WTC11 (cell line): ENCODE data around the gene NTSR1. TPM values are rescaled to one million over a fixed set of nuclear protein-coding genes. Genes with fewer than 3 reads are reported as not detected.

Source experiments
- ATAC-seq: fragments of 200-7000 bp; cut with Tn5 transposase; 2 replicates; pipeline ENCODE4 v1.10.0; 2021; ENCODE audit warnings: mild to moderate bottlenecking, moderate library complexity
- CTCF ChIA-PET: fragments of 300-600 bp; sonication (Branson Sonifier 250); formaldehyde crosslinking; loops from one replicate; lab custom pipeline; 2021; ENCODE audit warnings: antibody characterized with exemption; lab: Charles Lee
- POLR2A ChIA-PET: fragments of 350-600 bp; sonication (Branson Sonifier 250); formaldehyde crosslinking; loops from one replicate; lab custom pipeline; 2021; ENCODE audit warnings: antibody characterized with exemption; lab: Charles Lee
- DNase-seq: peaks from one replicate; pipeline ENCODE4 v3.0.0; 2021; ENCODE audit warnings: low spot score
- H3K27ac Mint-ChIP-seq: 2 replicates; pipeline ENCODE4 v1.8.0; 2021; ENCODE audit warnings: mixed read lengths
- H3K27me3 Mint-ChIP-seq: 2 replicates; pipeline ENCODE4 v1.8.0; 2021; ENCODE audit warnings: low read depth, mild to moderate bottlenecking, moderate library complexity, mixed read lengths
- H3K36me3 Mint-ChIP-seq: 2 replicates; pipeline ENCODE4 v1.8.0; 2021; ENCODE audit warnings: mixed read lengths
- H3K4me1 Mint-ChIP-seq: 2 replicates; pipeline ENCODE4 v1.8.0; 2022; ENCODE audit warnings: mixed read lengths
- H3K4me3 Mint-ChIP-seq: 2 replicates; pipeline ENCODE4 v1.8.0; 2021; ENCODE audit warnings: mild to moderate bottlenecking, moderate library complexity, mixed read lengths
- H3K9me3 Mint-ChIP-seq: 2 replicates; pipeline ENCODE4 v1.8.0; 2021; ENCODE audit warnings: mixed read lengths
- EMX1 ChIP-seq: fragments of 250-450 bp; sonication (Bioruptor Pico); IDR thresholded peaks from 2 replicates; pipeline ENCODE4 v1.8.0; 2021; ENCODE audit warnings: mild to moderate bottlenecking
- FOXP1 ChIP-seq: sonication (generic); formaldehyde crosslinking; IDR thresholded peaks from 2 replicates; pipeline ENCODE4 v1.8.0; 2022; ENCODE audit warnings: missing genetic modification reagents, mild to moderate bottlenecking, moderate library complexity, borderline replicate concordance
- GABPB1 ChIP-seq: sonication (generic); formaldehyde crosslinking; IDR thresholded peaks from 2 replicates; pipeline ENCODE4 v1.8.1; 2023; ENCODE audit warnings: mild to moderate bottlenecking, missing genetic modification reagents
- GTF2I ChIP-seq: fragments of 250-450 bp; sonication (Bioruptor Pico); conservative IDR thresholded peaks from 2 replicates; pipeline ENCODE4 v1.4.0; 2021; ENCODE audit warnings: mild to moderate bottlenecking
- IRF2 ChIP-seq: sonication (generic); formaldehyde crosslinking; IDR thresholded peaks from 2 replicates; pipeline ENCODE4 v1.8.0; 2022; ENCODE audit warnings: low read depth, missing genetic modification reagents, borderline replicate concordance
- JAZF1 ChIP-seq: fragments of 250-450 bp; sonication (Bioruptor Pico); IDR thresholded peaks from 2 replicates; pipeline ENCODE4 v1.9.0; 2021; ENCODE audit warnings: moderate library complexity, mild to moderate bottlenecking, inconsistent platforms
- NFYB ChIP-seq: sonication (generic); formaldehyde crosslinking; conservative IDR thresholded peaks from 2 replicates; pipeline ENCODE4 v1.8.0; 2022; ENCODE audit warnings: low read depth, missing genetic modification reagents
- NR2C2 ChIP-seq: sonication (generic); formaldehyde crosslinking; IDR thresholded peaks from 2 replicates; pipeline ENCODE4 v1.8.0; 2022; ENCODE audit warnings: mild to moderate bottlenecking, missing genetic modification reagents
- OVOL2 ChIP-seq: fragments of 250-450 bp; sonication (Bioruptor Pico); IDR thresholded peaks from 2 replicates; pipeline ENCODE4 v1.9.0; 2021; ENCODE audit warnings: mild to moderate bottlenecking, borderline replicate concordance
- PRRX2 ChIP-seq: fragments of 250-450 bp; sonication (Bioruptor Pico); IDR thresholded peaks from 2 replicates; pipeline ENCODE4 v1.8.0; 2021; ENCODE audit warnings: mild to moderate bottlenecking
- RELA ChIP-seq: sonication (generic); formaldehyde crosslinking; IDR thresholded peaks from 2 replicates; pipeline ENCODE4 v1.8.1; 2022; ENCODE audit warnings: missing genetic modification reagents, mild to moderate bottlenecking, borderline replicate concordance
- SP1 ChIP-seq: sonication (generic); formaldehyde crosslinking; conservative IDR thresholded peaks from 2 replicates; pipeline ENCODE4 v1.8.1; 2022; ENCODE audit warnings: missing genetic modification reagents
- TEAD1 ChIP-seq: sonication (generic); formaldehyde crosslinking; IDR thresholded peaks from 2 replicates; pipeline ENCODE4 v1.8.0; 2022; ENCODE audit warnings: mild to moderate bottlenecking, missing genetic modification reagents
- TEAD4 ChIP-seq: sonication (generic); formaldehyde crosslinking; IDR thresholded peaks from 2 replicates; pipeline ENCODE4 v1.8.0; 2022; ENCODE audit warnings: mild to moderate bottlenecking, missing genetic modification reagents
- ZNF138 ChIP-seq: sonication (generic); formaldehyde crosslinking; conservative IDR thresholded peaks from 2 replicates; pipeline ENCODE4 v1.8.1; 2022; ENCODE audit warnings: mild to moderate bottlenecking, moderate library complexity, missing genetic modification reagents
- ZNF219 ChIP-seq: sonication (generic); formaldehyde crosslinking; IDR thresholded peaks from 2 replicates; pipeline ENCODE4 v1.8.0; 2023; ENCODE audit warnings: missing genetic modification reagents, mild to moderate bottlenecking, borderline replicate concordance
- ZNF396 ChIP-seq: fragments of 250-450 bp; sonication (Bioruptor Pico); IDR thresholded peaks from 2 replicates; pipeline ENCODE4 v1.8.0; 2021; ENCODE audit warnings: mild to moderate bottlenecking, moderate library complexity, borderline replicate concordance
- ZNF671 ChIP-seq: fragments of 250-450 bp; sonication (Bioruptor Pico); IDR thresholded peaks from 2 replicates; pipeline ENCODE4 v1.8.0; 2021; ENCODE audit warnings: mild to moderate bottlenecking
- total RNA-seq: library from RNA; stranded (reverse); gene quantifications from 3 replicates; pipeline ENCODE4 v1.2.3, GENCODE V29; 2021
- TF ChIP-seq, protein P1 (sequence below): fragments of 250-450 bp; sonication (Bioruptor Pico); IDR thresholded peaks from 2 replicates; pipeline ENCODE4 v1.8.0; 2021; ENCODE audit warnings: mild to moderate bottlenecking
- TF ChIP-seq, protein P2 (sequence below): sonication (generic); formaldehyde crosslinking; IDR thresholded peaks from 2 replicates; pipeline ENCODE4 v1.8.0; 2022; ENCODE audit warnings: mild to moderate bottlenecking, missing genetic modification reagents
- TF ChIP-seq, protein P3 (sequence below): sonication (generic); formaldehyde crosslinking; IDR thresholded peaks from 2 replicates; pipeline ENCODE4 v1.8.0; 2022; ENCODE audit warnings: missing genetic modification reagents
- TF ChIP-seq, protein P4 (sequence below): sonication (generic); formaldehyde crosslinking; IDR thresholded peaks from 2 replicates; pipeline ENCODE4 v1.8.1; 2022; ENCODE audit warnings: missing genetic modification reagents, borderline replicate concordance
- TF ChIP-seq, protein P5 (sequence below): fragments of 200-600 bp; IDR thresholded peaks from 2 replicates; pipeline ENCODE4 v1.8.0; 2022; ENCODE audit warnings: antibody characterized with exemption
- TF ChIP-seq, protein P6 (sequence below): sonication (generic); formaldehyde crosslinking; IDR thresholded peaks from 2 replicates; pipeline ENCODE4 v1.8.0; 2022; ENCODE audit warnings: mild to moderate bottlenecking, missing genetic modification reagents

NTSR1 gene
- total RNA-seq, 1 experiment from 2014 or later, result 0.63 TPM

DNA sequence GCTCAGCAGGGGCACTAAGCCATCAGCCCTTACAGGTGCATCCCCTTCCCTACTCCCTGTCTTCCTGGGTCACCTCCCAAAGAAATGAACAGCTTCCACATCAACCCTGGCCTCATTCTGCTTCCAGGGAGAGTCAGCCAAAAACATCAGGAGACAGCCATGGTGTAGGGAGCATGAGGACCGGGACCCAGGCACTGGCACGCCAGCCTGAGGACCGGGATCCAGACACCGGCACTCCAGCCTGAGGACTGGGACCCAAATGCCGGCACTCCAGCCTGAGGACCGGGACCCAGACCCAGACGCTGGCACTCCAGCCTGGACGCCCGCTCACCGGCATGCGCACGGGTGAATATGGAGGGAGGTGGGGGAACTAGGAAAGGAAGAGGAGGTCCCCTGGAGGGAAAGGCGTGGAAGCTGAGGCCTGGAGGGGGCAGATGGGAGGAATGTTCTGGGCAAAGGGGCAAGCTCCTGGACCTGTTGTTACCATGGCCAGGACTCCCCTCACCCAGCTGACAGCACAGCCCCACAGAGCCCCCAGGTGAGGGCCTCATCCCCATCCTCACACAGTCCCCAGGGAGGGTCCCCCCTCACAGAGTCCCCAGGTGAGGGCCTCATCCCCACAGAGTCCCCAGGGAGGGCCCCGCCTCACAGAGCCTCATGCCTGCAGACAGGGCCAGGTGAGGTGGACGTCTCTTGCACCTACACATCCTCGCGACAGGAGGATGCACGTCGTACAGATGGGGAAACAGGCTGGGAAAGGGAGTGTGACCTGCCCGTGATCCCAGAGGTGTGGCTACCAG, 61.7 kb downstream of the NTSR1 start:
- DNase-seq (no peak), ATAC-seq (no peak)
- H3K9me3 Mint-ChIP-seq, result no peaks in the 10 kb centered on the region
- TF ChIP-seq ZNF671 (CRISPR knock-in tag) (no peak), NR2C2 (CRISPR knock-in tag) (no peak), PRRX2 (no peak), TEAD4 (no peak), JAZF1 (CRISPR knock-in tag) (no peak), GTF2I (CRISPR knock-in tag) (no peak), RELA (CRISPR knock-in tag) (no peak), NFYB (CRISPR knock-in tag) (no peak)
- TF ChIP-seq, protein P1, sequence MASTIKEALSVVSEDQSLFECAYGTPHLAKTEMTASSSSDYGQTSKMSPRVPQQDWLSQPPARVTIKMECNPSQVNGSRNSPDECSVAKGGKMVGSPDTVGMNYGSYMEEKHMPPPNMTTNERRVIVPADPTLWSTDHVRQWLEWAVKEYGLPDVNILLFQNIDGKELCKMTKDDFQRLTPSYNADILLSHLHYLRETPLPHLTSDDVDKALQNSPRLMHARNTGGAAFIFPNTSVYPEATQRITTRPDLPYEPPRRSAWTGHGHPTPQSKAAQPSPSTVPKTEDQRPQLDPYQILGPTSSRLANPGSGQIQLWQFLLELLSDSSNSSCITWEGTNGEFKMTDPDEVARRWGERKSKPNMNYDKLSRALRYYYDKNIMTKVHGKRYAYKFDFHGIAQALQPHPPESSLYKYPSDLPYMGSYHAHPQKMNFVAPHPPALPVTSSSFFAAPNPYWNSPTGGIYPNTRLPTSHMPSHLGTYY (CRISPR knock-in tag), result no peak
- 0 out of 2 replicates have a peak, but pooled peaks cover 2% of the 10 kb centered on the region for H3K4me1 Mint-ChIP-seq
- POLR2A ChIA-PET, result no interaction called here
- CTCF ChIA-PET, result no interaction called here
- H3K27me3 Mint-ChIP-seq, result no peaks in the 10 kb centered on the region
- H3K4me3 Mint-ChIP-seq, result no peak overlapping the region
- H3K36me3 Mint-ChIP-seq, result no peaks in the 10 kb centered on the region
- no peak overlapping the region for H3K27ac Mint-ChIP-seq

DNA sequence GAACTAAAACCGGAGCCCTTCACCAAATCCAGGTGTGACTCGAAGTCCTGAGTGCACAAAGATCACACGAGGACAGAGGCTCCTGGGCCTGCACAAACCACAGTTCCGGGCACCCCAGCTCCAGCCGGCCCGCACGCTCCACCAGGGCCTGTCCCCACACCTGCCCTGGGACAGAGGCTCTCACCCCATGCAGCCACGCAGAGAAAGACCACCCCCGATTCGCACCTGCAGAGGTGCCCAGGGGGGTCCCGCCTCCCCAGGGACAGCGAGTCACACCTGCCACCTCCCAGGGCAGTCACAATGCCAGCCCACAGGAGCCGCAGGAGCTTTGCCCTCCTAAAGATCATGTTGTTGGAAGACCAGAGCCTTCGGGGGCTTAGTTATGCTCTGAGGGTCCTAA, 62.3 kb downstream of the NTSR1 start:
- no peak overlapping the region for H3K27ac Mint-ChIP-seq
- H3K36me3 Mint-ChIP-seq, result no peaks in the 10 kb centered on the region
- H3K4me3 Mint-ChIP-seq, result no peak overlapping the region
- ChIA-PET CTCF (no interaction called here), POLR2A (no interaction called here)
- no peaks in the 10 kb centered on the region for H3K9me3 Mint-ChIP-seq
- ATAC-seq (no peak), DNase-seq (no peak)
- 0 out of 2 replicates have a peak, but pooled peaks cover 2% of the 10 kb centered on the region for H3K4me1 Mint-ChIP-seq
- H3K27me3 Mint-ChIP-seq, result no peaks in the 10 kb centered on the region
- TF ChIP-seq, protein P2, sequence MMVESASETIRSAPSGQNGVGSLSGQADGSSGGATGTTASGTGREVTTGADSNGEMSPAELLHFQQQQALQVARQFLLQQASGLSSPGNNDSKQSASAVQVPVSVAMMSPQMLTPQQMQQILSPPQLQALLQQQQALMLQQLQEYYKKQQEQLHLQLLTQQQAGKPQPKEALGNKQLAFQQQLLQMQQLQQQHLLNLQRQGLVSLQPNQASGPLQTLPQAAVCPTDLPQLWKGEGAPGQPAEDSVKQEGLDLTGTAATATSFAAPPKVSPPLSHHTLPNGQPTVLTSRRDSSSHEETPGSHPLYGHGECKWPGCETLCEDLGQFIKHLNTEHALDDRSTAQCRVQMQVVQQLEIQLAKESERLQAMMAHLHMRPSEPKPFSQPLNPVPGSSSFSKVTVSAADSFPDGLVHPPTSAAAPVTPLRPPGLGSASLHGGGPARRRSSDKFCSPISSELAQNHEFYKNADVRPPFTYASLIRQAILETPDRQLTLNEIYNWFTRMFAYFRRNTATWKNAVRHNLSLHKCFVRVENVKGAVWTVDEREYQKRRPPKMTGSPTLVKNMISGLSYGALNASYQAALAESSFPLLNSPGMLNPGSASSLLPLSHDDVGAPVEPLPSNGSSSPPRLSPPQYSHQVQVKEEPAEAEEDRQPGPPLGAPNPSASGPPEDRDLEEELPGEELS, result no peak
- TF ChIP-seq RELA (CRISPR knock-in tag) (no peak), ZNF396 (CRISPR knock-in tag) (no peak), TEAD1 (CRISPR knock-in tag) (no peak), IRF2 (CRISPR knock-in tag) (no peak), SP1 (CRISPR knock-in tag) (no peak), ZNF138 (no peak), OVOL2 (CRISPR knock-in tag) (no peak), FOXP1 (CRISPR knock-in tag) (no peak), NR2C2 (CRISPR knock-in tag) (no peak), GABPB1 (CRISPR knock-in tag) (no peak), EMX1 (CRISPR knock-in tag) (no peak), JAZF1 (CRISPR knock-in tag) (no peak), ZNF219 (CRISPR knock-in tag) (no peak)
- TF ChIP-seq, protein P3, sequence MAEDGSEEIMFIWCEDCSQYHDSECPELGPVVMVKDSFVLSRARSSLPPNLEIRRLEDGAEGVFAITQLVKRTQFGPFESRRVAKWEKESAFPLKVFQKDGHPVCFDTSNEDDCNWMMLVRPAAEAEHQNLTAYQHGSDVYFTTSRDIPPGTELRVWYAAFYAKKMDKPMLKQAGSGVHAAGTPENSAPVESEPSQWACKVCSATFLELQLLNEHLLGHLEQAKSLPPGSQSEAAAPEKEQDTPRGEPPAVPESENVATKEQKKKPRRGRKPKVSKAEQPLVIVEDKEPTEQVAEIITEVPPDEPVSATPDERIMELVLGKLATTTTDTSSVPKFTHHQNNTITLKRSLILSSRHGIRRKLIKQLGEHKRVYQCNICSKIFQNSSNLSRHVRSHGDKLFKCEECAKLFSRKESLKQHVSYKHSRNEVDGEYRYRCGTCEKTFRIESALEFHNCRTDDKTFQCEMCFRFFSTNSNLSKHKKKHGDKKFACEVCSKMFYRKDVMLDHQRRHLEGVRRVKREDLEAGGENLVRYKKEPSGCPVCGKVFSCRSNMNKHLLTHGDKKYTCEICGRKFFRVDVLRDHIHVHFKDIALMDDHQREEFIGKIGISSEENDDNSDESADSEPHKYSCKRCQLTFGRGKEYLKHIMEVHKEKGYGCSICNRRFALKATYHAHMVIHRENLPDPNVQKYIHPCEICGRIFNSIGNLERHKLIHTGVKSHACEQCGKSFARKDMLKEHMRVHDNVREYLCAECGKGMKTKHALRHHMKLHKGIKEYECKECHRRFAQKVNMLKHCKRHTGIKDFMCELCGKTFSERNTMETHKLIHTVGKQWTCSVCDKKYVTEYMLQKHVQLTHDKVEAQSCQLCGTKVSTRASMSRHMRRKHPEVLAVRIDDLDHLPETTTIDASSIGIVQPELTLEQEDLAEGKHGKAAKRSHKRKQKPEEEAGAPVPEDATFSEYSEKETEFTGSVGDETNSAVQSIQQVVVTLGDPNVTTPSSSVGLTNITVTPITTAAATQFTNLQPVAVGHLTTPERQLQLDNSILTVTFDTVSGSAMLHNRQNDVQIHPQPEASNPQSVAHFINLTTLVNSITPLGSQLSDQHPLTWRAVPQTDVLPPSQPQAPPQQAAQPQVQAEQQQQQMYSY (CRISPR knock-in tag), result no peak
- TF ChIP-seq, protein P4, sequence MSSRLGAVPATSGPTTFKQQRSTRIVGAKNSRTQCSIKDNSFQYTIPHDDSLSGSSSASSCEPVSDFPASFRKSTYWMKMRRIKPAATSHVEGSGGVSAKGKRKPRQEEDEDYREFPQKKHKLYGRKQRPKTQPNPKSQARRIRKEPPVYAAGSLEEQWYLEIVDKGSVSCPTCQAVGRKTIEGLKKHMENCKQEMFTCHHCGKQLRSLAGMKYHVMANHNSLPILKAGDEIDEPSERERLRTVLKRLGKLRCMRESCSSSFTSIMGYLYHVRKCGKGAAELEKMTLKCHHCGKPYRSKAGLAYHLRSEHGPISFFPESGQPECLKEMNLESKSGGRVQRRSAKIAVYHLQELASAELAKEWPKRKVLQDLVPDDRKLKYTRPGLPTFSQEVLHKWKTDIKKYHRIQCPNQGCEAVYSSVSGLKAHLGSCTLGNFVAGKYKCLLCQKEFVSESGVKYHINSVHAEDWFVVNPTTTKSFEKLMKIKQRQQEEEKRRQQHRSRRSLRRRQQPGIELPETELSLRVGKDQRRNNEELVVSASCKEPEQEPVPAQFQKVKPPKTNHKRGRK (CRISPR knock-in tag), result no peak
- TF ChIP-seq, protein P5, sequence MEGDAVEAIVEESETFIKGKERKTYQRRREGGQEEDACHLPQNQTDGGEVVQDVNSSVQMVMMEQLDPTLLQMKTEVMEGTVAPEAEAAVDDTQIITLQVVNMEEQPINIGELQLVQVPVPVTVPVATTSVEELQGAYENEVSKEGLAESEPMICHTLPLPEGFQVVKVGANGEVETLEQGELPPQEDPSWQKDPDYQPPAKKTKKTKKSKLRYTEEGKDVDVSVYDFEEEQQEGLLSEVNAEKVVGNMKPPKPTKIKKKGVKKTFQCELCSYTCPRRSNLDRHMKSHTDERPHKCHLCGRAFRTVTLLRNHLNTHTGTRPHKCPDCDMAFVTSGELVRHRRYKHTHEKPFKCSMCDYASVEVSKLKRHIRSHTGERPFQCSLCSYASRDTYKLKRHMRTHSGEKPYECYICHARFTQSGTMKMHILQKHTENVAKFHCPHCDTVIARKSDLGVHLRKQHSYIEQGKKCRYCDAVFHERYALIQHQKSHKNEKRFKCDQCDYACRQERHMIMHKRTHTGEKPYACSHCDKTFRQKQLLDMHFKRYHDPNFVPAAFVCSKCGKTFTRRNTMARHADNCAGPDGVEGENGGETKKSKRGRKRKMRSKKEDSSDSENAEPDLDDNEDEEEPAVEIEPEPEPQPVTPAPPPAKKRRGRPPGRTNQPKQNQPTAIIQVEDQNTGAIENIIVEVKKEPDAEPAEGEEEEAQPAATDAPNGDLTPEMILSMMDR, result no peak
- TF ChIP-seq, protein P6, sequence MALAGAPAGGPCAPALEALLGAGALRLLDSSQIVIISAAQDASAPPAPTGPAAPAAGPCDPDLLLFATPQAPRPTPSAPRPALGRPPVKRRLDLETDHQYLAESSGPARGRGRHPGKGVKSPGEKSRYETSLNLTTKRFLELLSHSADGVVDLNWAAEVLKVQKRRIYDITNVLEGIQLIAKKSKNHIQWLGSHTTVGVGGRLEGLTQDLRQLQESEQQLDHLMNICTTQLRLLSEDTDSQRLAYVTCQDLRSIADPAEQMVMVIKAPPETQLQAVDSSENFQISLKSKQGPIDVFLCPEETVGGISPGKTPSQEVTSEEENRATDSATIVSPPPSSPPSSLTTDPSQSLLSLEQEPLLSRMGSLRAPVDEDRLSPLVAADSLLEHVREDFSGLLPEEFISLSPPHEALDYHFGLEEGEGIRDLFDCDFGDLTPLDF (CRISPR knock-in tag), result no peak
